Measurements from ENCODE around the gene EDEM2.
"Not testable (repeated sequence)": the region's sequence is repeated elsewhere in the genome, so short reads cannot be mapped to it uniquely, and the experiment has no call there.

The EDEM2 gene

DNA sequence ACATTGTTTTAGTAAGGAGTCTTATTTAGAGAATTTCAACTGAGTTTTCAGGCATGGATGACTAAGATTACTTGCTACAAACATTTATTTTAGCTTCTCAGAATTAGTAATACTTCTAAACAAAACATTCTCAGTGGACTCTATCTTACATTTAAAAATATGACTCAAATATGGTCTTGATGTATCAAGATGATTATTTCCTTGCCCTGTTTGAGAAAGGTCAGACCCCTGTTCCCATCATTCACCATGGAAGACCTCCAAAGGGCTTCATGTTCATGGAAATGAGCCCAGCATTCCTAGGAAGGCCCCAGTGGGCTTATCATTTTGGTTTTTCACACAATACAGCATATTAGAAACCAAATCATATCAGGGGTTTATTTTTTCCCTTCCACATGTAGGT lies 29.9 kb downstream of the EDEM2 start:
- H4K20me1 ChIP-seq (ENCODE audit: low read depth, low read length): no peaks in the 10 kb centered on the region
- H3K27ac ChIP-seq (ENCODE audit: low read depth, low read length): no peak overlapping the region
- H3K36me3 ChIP-seq (ENCODE audit: low read length): peaks cover 10% of the 10 kb centered on the region; the same call in 1 of the 2 replicates
- H3K27me3 ChIP-seq (ENCODE audit: low read length): no peaks in the 10 kb centered on the region
- no peaks in the 10 kb centered on the region for H3K79me2 ChIP-seq (ENCODE audit: insufficient read depth, low read length)
- H3K9me2 ChIP-seq (replicated peaks; ENCODE audit: insufficient read depth, low read length): no peaks in the 10 kb centered on the region
- no peaks in the 10 kb centered on the region for H3F3A ChIP-seq (ENCODE audit: insufficient read depth)
- no peak overlapping the region for H3K4me3 ChIP-seq (ENCODE audit: insufficient read depth, low read length, poor library complexity, severe bottlenecking)
- no peaks in the 10 kb centered on the region for H3K9me3 ChIP-seq (ENCODE audit: insufficient read depth, low read length)
- no peak overlapping the region for H3K9ac ChIP-seq (ENCODE audit: low read length)
- H3K4me2 ChIP-seq (ENCODE audit: low read depth, low read length, poor library complexity, severe bottlenecking): no peak overlapping the region
- TF ChIP-seq EZH2phosphoT487 (conservative IDR thresholded peaks at IDR 0.05; ENCODE audit: low read length): no peak
- TF ChIP-seq, protein P1, sequence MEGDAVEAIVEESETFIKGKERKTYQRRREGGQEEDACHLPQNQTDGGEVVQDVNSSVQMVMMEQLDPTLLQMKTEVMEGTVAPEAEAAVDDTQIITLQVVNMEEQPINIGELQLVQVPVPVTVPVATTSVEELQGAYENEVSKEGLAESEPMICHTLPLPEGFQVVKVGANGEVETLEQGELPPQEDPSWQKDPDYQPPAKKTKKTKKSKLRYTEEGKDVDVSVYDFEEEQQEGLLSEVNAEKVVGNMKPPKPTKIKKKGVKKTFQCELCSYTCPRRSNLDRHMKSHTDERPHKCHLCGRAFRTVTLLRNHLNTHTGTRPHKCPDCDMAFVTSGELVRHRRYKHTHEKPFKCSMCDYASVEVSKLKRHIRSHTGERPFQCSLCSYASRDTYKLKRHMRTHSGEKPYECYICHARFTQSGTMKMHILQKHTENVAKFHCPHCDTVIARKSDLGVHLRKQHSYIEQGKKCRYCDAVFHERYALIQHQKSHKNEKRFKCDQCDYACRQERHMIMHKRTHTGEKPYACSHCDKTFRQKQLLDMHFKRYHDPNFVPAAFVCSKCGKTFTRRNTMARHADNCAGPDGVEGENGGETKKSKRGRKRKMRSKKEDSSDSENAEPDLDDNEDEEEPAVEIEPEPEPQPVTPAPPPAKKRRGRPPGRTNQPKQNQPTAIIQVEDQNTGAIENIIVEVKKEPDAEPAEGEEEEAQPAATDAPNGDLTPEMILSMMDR (IDR thresholded peaks at IDR 0.05; ENCODE audit: insufficient read depth, low read length, poor library complexity, severe bottlenecking): no peak
- no peak overlapping the region for H2AFZ ChIP-seq (ENCODE audit: low read depth, low read length, severe bottlenecking)

DNA sequence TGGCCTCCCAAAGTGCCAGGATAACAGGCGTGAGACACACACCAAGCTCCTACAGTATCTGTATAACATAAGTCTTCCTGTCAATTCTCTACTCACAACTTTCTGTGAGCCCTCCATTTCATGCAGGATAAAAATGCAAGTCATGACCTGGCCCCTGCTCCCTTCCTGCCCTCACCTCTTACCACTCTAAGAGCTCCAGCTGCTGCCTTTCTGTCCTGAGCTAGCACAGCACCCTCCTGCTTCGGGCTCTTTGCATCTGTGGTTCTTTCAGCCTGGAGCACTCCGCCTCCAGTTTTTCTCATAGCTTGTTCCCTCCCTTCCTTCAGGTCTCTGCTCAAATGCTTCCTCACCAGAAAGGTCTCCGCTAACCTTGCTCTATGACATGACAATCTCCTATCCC lies 30.9 kb downstream of the EDEM2 start:
- H3K27me3 ChIP-seq (ENCODE audit: low read length): no peaks in the 10 kb centered on the region
- peaks cover 10% of the 10 kb centered on the region; the same call in 1 of the 2 replicates for H3K36me3 ChIP-seq (ENCODE audit: low read length)
- no peaks in the 10 kb centered on the region for H3K9me2 ChIP-seq (replicated peaks; ENCODE audit: insufficient read depth, low read length)

DNA sequence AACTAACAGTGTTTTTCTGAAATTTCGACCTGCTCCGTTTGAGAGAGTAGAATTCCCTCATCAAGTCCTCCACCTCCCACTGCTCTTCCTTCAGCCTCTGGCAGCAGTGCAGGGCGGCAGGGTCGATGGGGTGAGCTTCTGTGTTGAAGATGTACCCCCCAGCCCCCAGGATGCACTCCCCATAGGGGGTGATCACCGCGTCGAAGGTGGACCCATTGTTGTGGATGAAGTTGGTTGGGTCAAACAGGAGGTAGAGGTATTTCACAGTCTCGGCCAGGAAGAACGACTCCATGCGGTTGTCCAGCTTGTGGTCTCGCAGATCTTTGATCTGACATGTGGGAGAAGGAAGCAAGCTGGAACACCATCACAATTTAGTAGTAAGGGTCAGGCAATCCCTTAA lies 31.5 kb downstream of the EDEM2 start:
- Histone ChIP-seq H3K9ac (ENCODE audit: low read length) (no peak overlapping the region), H2AFZ (ENCODE audit: low read depth, low read length, severe bottlenecking) (no peak overlapping the region), H3K27ac (ENCODE audit: low read depth, low read length) (no peak overlapping the region), H3K4me2 (ENCODE audit: low read depth, low read length, poor library complexity, severe bottlenecking) (no peak overlapping the region), H3F3A (ENCODE audit: insufficient read depth) (no peaks in the 10 kb centered on the region), H3K9me3 (ENCODE audit: insufficient read depth, low read length) (no peaks in the 10 kb centered on the region), H3K4me3 (ENCODE audit: insufficient read depth, low read length, poor library complexity, severe bottlenecking) (no peak overlapping the region), H3K27me3 (ENCODE audit: low read length) (no peaks in the 10 kb centered on the region), H3K36me3 (ENCODE audit: low read length) (peaks cover 10% of the 10 kb centered on the region; the same call in 1 of the 2 replicates), H4K20me1 (ENCODE audit: low read depth, low read length) (no peaks in the 10 kb centered on the region), H3K79me2 (ENCODE audit: insufficient read depth, low read length) (no peaks in the 10 kb centered on the region), H3K9me2 (replicated peaks; ENCODE audit: insufficient read depth, low read length) (no peaks in the 10 kb centered on the region)
- no peak for TF ChIP-seq EZH2phosphoT487 (conservative IDR thresholded peaks at IDR 0.05; ENCODE audit: low read length)
- TF ChIP-seq, protein P1 (IDR thresholded peaks at IDR 0.05; ENCODE audit: insufficient read depth, low read length, poor library complexity, severe bottlenecking): no peak

More for the DNA sequence above, 30.9 kb downstream of the EDEM2 start:
- TF ChIP-seq, protein P1 (IDR thresholded peaks at IDR 0.05; ENCODE audit: insufficient read depth, low read length, poor library complexity, severe bottlenecking): no peak
- no peak for TF ChIP-seq EZH2phosphoT487 (conservative IDR thresholded peaks at IDR 0.05; ENCODE audit: low read length)
- Histone ChIP-seq H3K79me2 (ENCODE audit: insufficient read depth, low read length) (no peaks in the 10 kb centered on the region), H4K20me1 (ENCODE audit: low read depth, low read length) (no peaks in the 10 kb centered on the region), H3F3A (ENCODE audit: insufficient read depth) (no peaks in the 10 kb centered on the region), H3K27ac (ENCODE audit: low read depth, low read length) (no peak overlapping the region), H3K9me3 (ENCODE audit: insufficient read depth, low read length) (no peaks in the 10 kb centered on the region), H3K9ac (ENCODE audit: low read length) (no peak overlapping the region), H3K4me2 (ENCODE audit: low read depth, low read length, poor library complexity, severe bottlenecking) (no peak overlapping the region), H3K4me3 (ENCODE audit: insufficient read depth, low read length, poor library complexity, severe bottlenecking) (no peak overlapping the region), H2AFZ (ENCODE audit: low read depth, low read length, severe bottlenecking) (no peak overlapping the region)

DNA sequence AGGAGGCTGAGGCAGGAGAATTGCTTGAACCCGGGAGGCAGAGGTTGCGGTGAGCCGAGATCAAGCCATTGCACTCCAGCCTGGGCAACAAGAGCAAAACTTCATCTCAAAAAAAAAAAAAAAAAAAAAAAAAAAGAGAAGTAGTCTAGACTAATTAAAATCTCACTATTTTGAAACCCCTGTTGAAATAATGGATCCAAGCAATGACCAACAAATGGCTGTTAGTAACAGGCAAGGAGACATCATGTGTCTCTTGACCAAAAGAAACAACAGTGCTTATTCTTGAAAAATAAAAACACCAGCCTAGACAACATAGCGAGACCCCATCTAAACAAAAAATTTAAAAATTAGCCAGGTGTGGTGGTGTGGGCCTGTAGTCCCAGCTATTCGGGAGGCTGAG lies 34.9 kb downstream of the EDEM2 start:
- not testable (repeated sequence) for H3F3A ChIP-seq (ENCODE audit: insufficient read depth); H3K4me3 ChIP-seq (ENCODE audit: insufficient read depth, low read length, poor library complexity, severe bottlenecking); H3K4me2 ChIP-seq (ENCODE audit: low read depth, low read length, poor library complexity, severe bottlenecking); H4K20me1 ChIP-seq (ENCODE audit: low read depth, low read length); H3K36me3 ChIP-seq (ENCODE audit: low read length); H3K27me3 ChIP-seq (ENCODE audit: low read length); H3K27ac ChIP-seq (ENCODE audit: low read depth, low read length); H3K9me3 ChIP-seq (ENCODE audit: insufficient read depth, low read length); H3K9me2 ChIP-seq (replicated peaks; ENCODE audit: insufficient read depth, low read length); H3K9ac ChIP-seq (ENCODE audit: low read length); H2AFZ ChIP-seq (ENCODE audit: low read depth, low read length, severe bottlenecking); H3K79me2 ChIP-seq (ENCODE audit: insufficient read depth, low read length)

All from SU-DHL-6 (cell line).